LNCaP clone FGC (cell line): ENCODE measurements around the gene MED9.

Source experiments
- DNase-seq: peaks from one replicate; pipeline ENCODE4 v3.0.0-alpha.2; 2011; ENCODE audit warnings: low read depth
- H3K4me3 ChIP-seq: 2 replicates; pipeline ENCODE4 v1.5.1; 2011; ENCODE audit warnings: mild to moderate bottlenecking, low read depth, low read length, control low read depth
- CTCF ChIP-seq: IDR thresholded peaks from 2 replicates; pipeline ENCODE4 v1.5.1; 2012; ENCODE audit warnings: mild to moderate bottlenecking; ENCODE audit not compliant: control insufficient read depth, insufficient read depth; ENCODE audit errors: extremely low read depth

MED9 gene

GRCh38 chr17:17508019-17508535 is 31.3 kb downstream of the MED9 start:
- no peak overlapping the region for H3K4me3 ChIP-seq
- no peak for TF ChIP-seq CTCF
- DNase-seq: no peak

- no peak for DNase-seq
- TF ChIP-seq CTCF: no peak
- no peak overlapping the region for H3K4me3 ChIP-seq
Observed at GRCh38 chr17:17508646-17509591, 32.1 kb downstream of the MED9 start.

GRCh38 chr17:17509601-17510425 is 33.0 kb downstream of the MED9 start:
- no peak overlapping the region for H3K4me3 ChIP-seq
- TF ChIP-seq CTCF: no peak
- no peak for DNase-seq

- H3K4me3 ChIP-seq: no peak overlapping the region
- DNase-seq: no peak
- no peak for TF ChIP-seq CTCF
Observed at GRCh38 chr17:17510456-17511292, 33.9 kb downstream of the MED9 start.

GRCh38 chr17:17511293-17511741 is 34.5 kb downstream of the MED9 start:
- no peak for DNase-seq
- TF ChIP-seq CTCF: no peak
- H3K4me3 ChIP-seq: no peak overlapping the region
